ENCODE data around the gene SUSD4. TPM values are rescaled to one million over a fixed set of nuclear protein-coding genes. Genes with fewer than 3 reads are reported as not detected.

SUSD4 gene
- total and polyA plus RNA-seq, 2 of the 8 experiments (the other 6 are each of a cell fraction or from before 2014, with no cell fraction given) = 3.9 to 5.2 TPM

- TF ChIP-seq CHD7 (IDR thresholded peaks at IDR 0.05; ENCODE audit: insufficient replicate concordance, low read length) = no peak
- no peak for TF ChIP-seq SIX5 (IDR thresholded peaks at IDR 0.05; ENCODE audit: low read depth, low read length)
- no peak for TF ChIP-seq EZH2 (IDR thresholded peaks at IDR 0.05; ENCODE audit: low read depth, low read length, severe bottlenecking)
- no peak for TF ChIP-seq GTF2F1 (IDR thresholded peaks at IDR 0.05; ENCODE audit: borderline replicate concordance, low read depth, low read length)
- TF ChIP-seq KDM1A (IDR thresholded peaks at IDR 0.05; ENCODE audit: borderline replicate concordance, low read length) = no peak
Measured at GRCh38 chr1:223202376-223203033, 161.5 kb downstream of the SUSD4 start (continued).

Data from H1 (cell line).